ENCODE data around the gene HSD3B2. TPM values are rescaled to one million over a fixed set of nuclear protein-coding genes. Genes with fewer than 3 reads are reported as not detected.

HSD3B2 gene
- polyA plus RNA-seq, 1 donor (not counting 4 experiments of a cell fraction or from before 2014, with no cell fraction given) = not detected

DNA sequence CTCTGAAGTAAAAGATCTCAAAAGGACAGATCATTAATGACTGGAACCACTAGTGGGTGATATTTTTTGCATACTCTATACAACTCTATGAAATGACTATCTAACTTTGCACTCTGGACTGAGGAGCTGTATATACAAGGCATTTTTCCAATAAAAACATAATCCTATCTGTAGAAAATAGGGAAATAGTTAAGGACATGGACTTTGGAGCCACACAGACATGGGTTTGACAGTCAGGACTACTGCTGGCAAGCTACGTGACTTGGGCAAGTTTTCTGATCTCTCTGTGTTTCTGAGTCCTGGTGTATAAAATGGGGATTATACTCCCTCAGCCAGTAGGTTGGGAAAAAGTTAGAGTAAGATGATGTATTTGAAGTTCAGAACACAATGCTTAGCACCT is 20.9 kb upstream of the HSD3B2 start:
- FAIRE-seq (no peak), DNase-seq (ENCODE audit: low read depth, low spot score) (no peak)
- H3K4me2 ChIP-seq (ENCODE audit: control insufficient read depth, extremely low read depth, insufficient read depth, low read depth, low read length) = no peak overlapping the region
- H3K4me1 ChIP-seq (ENCODE audit: control insufficient read depth, extremely low read depth, insufficient read depth, low read length) = no peaks in the 10 kb centered on the region
- H3K79me2 ChIP-seq (ENCODE audit: control insufficient read depth, insufficient read depth, low read length) = no peaks in the 10 kb centered on the region
- dilution Hi-C loops (cut with MboI; ENCODE audit: extremely low pct_ligation_motif_present, low sequenced_read_pairs) = no loop called here
- no peak overlapping the region for H3K4me3 ChIP-seq (ENCODE audit: control insufficient read depth in 2 of 3, extremely low read depth in 1 of 3, insufficient read depth in 2 of 3, low read depth in 1 of 3, low read length in 3 of 3)
- H3K9me1 ChIP-seq (ENCODE audit: control insufficient read depth, extremely low read depth, insufficient read depth, low read length) = no peaks in the 10 kb centered on the region
- TF ChIP-seq CTCF (optimal IDR thresholded peaks at IDR 0.05 in 1 of 3, IDR thresholded peaks at IDR 0.05 in 1 of 3, conservative IDR thresholded peaks at IDR 0.05 in 1 of 3; ENCODE audit: extremely low read depth in 1 of 3, insufficient read depth in 2 of 3, low read length in 3 of 3) = no peak
- no peak for TF ChIP-seq EZH2 (IDR thresholded peaks at IDR 0.05; ENCODE audit: low read length)
- H4K20me1 ChIP-seq (ENCODE audit: control insufficient read depth, extremely low read depth, insufficient read depth, low read length) = no peaks in the 10 kb centered on the region
- H2AFZ ChIP-seq (ENCODE audit: control insufficient read depth, low read length) = no peak overlapping the region
- H3K27me3 ChIP-seq (ENCODE audit: control insufficient read depth, extremely low read depth, insufficient read depth, low read length) = no peaks in the 10 kb centered on the region
- H3K9ac ChIP-seq (ENCODE audit: control insufficient read depth, extremely low read depth, insufficient read depth, low read length) = no peak overlapping the region
- H3K9me3 ChIP-seq (ENCODE audit: control insufficient read depth, low read depth, low read length) = no peaks in the 10 kb centered on the region
- H3K27ac ChIP-seq (ENCODE audit: control insufficient read depth, insufficient read depth, low read length) = no peak overlapping the region
- H3K36me3 ChIP-seq (ENCODE audit: control insufficient read depth in 2 of 2, extremely low read depth in 1 of 2, insufficient read depth in 2 of 2, low read length in 2 of 2) = no peaks in the 10 kb centered on the region

GRCh38 chr1:119396982-119397381 is 18.0 kb upstream of the HSD3B2 start:
- no peak overlapping the region for H2AFZ ChIP-seq (ENCODE audit: control insufficient read depth, low read length)
- no peak overlapping the region for H3K9ac ChIP-seq (ENCODE audit: control insufficient read depth, extremely low read depth, insufficient read depth, low read length)
- no peaks in the 10 kb centered on the region for H3K79me2 ChIP-seq (ENCODE audit: control insufficient read depth, insufficient read depth, low read length)
- no peaks in the 10 kb centered on the region for H3K9me3 ChIP-seq (ENCODE audit: control insufficient read depth, low read depth, low read length)
- no peaks in the 10 kb centered on the region for H3K4me1 ChIP-seq (ENCODE audit: control insufficient read depth, extremely low read depth, insufficient read depth, low read length)
- TF ChIP-seq CTCF (optimal IDR thresholded peaks at IDR 0.05 in 1 of 3, IDR thresholded peaks at IDR 0.05 in 1 of 3, conservative IDR thresholded peaks at IDR 0.05 in 1 of 3; ENCODE audit: extremely low read depth in 1 of 3, insufficient read depth in 2 of 3, low read length in 3 of 3) (no peak), EZH2 (IDR thresholded peaks at IDR 0.05; ENCODE audit: low read length) (no peak)
- no peaks in the 10 kb centered on the region for H4K20me1 ChIP-seq (ENCODE audit: control insufficient read depth, extremely low read depth, insufficient read depth, low read length)
- dilution Hi-C loops (cut with MboI; ENCODE audit: extremely low pct_ligation_motif_present, low sequenced_read_pairs) = no loop called here
- FAIRE-seq = no peak
- DNase-seq (ENCODE audit: low read depth, low spot score) = no peak
- H3K36me3 ChIP-seq (ENCODE audit: control insufficient read depth in 2 of 2, extremely low read depth in 1 of 2, insufficient read depth in 2 of 2, low read length in 2 of 2) = no peaks in the 10 kb centered on the region
- H3K4me2 ChIP-seq (ENCODE audit: control insufficient read depth, extremely low read depth, insufficient read depth, low read depth, low read length) = no peak overlapping the region
- no peak overlapping the region for H3K27ac ChIP-seq (ENCODE audit: control insufficient read depth, insufficient read depth, low read length)
- no peaks in the 10 kb centered on the region for H3K9me1 ChIP-seq (ENCODE audit: control insufficient read depth, extremely low read depth, insufficient read depth, low read length)
- H3K27me3 ChIP-seq (ENCODE audit: control insufficient read depth, extremely low read depth, insufficient read depth, low read length) = no peaks in the 10 kb centered on the region
- no peak overlapping the region for H3K4me3 ChIP-seq (ENCODE audit: control insufficient read depth in 2 of 3, extremely low read depth in 1 of 3, insufficient read depth in 2 of 3, low read depth in 1 of 3, low read length in 3 of 3)

All from keratinocyte (primary cell).